ENCODE measurements around the gene RASSF1.
"Not testable (repeated sequence)": the region's sequence is repeated elsewhere in the genome, so short reads cannot be mapped to it uniquely, and the experiment has no call there.

Gene RASSF1

DNA sequence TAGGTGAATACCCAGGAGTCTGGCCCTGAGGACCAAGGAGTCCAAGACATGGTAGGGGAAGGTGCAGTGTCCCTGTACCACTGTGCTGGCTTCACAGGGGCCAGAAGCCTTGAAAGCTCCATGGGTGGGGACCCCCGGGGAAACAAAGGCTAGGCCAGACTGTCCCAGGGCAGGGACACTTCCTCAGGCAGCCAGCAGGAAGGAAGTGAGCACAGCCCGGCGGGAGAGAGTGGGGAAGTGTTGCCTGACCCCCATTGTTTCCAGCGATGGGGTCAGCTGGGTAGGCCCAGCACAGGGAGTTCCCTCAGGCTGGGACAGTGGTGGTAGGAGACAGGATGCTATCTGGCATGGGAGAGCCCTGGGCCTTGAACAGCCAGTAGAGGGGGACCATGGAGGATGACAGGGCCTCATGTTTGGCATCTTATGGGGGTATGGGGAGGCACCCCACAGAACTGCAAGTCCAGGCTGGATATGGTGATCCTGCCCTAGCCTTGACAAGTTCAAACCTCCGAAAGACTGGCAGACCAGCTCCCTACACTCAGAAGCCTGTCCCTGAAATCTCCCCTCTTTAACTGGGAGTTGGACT lies 16.9 kb downstream of the RASSF1 start:
- no peak for DNase-seq (ENCODE audit: low read depth)

DNA sequence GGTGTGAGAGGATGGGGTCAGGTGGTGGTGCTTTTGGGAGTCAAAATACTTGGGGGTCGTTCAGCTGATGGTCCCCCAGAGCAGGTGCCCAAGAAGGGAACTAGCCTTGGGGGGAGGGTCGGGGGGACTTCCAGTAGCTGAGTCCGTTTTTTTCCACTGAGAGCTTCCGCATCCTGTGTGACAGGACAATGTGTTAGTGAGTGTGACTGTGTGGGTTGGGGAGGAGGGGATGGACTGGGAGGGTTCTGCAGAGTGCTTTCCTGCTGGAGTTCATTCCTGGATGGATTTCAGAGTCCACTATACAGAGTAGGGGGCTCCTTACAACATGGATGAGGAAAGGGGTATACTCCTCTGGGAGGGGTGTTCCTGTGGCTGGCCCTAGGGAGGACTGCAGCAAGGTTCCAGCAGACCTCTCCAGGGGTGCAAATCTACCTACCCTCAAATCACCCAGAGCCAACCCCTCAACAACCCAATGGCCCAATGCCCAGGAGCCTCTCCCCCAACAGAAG lies 17.5 kb downstream of the RASSF1 start:
- DNase-seq (ENCODE audit: low read depth), result no peak

DNA sequence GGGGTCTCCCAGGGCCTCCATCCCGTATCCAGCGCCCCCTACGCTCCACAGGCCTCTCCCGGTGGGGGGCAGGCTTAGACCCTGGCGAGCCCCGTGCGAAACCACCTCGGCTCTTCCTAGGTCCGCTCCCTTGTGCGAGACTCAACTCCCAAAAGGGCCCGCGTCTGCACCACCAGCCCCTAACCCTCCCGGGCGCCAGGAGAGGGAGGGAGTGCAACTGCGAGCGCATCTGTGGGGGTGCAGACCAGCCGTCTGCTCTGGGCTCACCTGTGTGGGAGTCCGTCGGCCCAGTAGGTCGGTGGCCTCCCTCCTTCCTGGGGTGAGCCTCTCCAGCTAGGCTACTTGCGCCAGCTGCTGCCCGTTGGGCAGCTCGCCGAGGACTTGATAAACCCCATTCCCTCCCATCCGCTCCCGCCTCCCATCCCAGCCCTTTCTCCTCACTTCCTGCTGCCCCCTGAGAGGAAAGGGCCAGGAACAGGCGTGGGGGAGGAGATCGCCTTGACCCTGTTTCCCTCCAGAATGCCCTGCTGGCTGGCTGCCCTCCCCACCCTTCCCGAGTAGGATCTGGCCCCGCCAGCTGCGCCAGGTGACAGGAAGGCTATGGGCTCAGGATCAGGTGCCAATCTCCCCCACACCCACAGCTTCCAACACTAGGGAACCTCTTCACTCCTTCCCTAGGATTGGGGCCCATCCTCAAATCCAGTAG lies 18.1 kb downstream of the RASSF1 start, which contains the start of gene HYAL2:
Gene HYAL2, minus strand, starts transcription at position 360 of the 706 bp plus-strand sequence. CDS start 2,256 bp downstream, outside the sequence.
- DNase-seq (ENCODE audit: low read depth), result no peak

GRCh38 chr3:50322115-50322385 lies 18.6 kb downstream of the RASSF1 start:
- no peak for DNase-seq (ENCODE audit: low read depth)

DNA sequence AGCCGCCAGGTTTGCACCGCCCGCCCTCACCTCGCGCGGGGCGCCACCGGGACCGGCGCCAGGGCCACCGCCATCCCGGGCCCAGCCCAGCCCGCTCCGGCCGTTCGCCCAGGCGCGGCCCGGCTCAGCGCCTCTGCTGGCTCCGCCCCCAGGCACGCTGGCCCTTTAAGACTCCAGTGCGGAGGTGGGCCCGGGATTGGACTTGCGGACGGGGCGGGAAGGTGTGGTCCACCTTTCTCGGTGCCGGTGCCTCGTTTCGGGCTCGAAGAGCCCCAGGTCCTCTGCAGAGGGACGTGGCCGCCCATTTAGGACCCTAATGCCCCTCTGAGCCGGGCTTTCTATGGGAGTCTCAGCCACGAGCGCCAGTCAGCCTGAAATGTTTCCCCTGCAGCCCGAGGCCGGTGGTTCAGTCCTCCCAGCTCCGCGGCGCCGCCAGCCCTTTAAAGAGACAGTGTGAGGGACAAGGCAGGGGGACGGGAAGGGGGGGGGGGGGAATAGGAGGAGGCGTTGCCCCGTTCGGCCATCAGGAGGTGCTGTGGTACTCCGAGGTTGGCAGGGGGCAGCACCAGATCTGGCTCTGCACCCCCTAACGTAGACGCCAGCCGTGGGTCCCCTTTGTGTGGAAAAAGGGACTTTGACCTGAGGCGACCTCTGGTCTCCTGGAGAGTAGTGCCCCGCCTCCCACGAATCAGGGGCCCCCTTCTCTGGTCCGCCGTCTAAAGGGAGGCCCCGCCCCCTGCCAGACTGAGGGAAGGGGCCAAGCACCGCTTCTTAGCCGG lies 19.1 kb downstream of the RASSF1 start:
- peak; percentile 71 for DNase-seq (ENCODE audit: low read depth)

DNA sequence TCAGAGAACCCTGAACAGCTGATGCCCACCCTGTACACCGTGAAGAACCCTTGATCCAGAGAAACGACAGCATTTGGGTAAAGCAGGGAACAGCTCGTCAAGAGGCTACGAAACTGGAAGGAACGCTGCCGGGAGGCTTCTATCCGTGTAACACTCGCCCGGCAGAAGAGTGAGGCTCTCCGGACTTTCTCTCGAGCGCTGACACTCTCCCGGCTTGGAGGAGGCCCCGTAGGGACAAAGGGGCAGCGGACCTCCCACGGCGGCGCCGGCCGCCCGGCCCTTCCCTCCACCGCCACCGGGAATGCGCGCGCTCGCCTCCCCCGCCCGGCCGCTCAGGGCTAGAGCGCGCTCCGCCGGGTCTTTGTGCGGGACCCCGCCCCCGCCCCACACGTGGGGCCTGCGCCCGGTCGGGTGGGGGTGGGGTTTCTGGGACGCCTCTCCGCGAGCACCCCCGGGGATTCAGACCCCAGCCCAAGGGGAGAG lies 19.7 kb downstream of the RASSF1 start:
- DNase-seq (ENCODE audit: low read depth), result peak; percentile 30

DNA sequence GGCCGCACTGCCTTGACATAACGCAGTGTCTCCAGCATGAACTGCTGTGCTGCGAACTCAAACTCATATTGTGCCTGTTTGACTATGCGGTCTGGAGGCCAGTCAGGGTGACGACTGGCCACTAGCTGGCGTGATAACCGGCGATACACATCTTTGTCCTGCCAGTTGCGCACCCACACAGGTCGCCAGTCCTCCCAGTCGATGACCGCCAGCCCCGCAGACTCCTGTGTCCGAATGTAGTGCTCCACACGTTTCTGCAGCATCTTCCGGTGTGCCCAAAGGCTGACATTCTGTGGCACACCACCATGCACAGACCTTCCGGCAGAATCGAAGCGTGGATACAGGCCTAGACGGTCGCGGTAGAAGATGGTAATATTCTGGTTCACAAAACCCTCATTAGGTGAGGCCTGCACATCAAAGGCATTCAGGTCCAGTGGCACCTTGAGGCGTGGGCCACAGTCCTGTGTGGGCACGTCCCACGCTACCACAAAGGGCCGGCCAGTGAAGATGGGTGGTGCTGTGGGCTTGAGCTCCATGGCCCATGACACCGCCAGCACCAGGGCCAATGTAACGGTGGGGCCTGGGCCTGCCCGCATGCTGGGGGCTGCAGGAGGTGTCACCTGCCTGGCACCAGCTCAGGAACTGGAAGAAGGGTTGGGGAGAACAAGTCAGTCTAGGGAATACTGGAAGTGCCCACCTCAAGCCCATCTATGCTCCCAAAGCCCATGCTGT lies 20.6 kb downstream of the RASSF1 start:
- no peak for DNase-seq (ENCODE audit: low read depth)

DNA sequence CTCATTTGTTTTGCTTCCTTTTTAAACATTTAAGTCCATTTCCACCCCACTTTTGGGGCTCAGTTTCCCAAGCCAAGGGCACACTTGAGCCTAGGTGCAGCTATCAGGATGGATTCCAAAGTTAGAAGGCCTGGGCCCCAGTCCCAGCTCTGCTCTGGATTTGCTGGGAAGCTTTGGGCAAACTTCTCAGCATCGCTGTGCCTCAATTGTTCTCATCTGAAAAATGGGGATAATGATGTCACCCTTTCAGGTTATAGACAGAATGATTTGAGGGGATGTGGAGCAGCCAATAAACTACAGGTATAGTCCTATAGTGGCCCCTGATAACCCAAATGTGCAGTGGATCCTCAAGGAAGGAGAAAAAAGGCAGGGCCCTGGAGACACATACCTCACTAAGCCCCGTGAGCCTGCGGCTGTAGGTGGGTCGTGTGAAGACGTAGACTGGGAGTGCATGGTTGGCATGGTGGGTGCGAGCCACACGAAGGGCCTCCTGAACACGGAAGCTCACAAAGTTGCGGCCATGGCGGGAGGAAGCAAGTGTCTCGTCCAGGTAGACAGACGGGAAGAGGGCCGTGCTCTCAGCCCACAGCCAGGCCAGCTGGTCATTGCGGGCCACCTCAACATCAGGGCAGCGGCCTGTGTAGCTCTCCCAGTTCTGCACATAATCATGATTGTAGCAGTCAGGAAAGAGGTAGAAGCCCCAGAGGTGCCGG lies 21.3 kb downstream of the RASSF1 start:
- DNase-seq (ENCODE audit: low read depth), result no peak

DNA sequence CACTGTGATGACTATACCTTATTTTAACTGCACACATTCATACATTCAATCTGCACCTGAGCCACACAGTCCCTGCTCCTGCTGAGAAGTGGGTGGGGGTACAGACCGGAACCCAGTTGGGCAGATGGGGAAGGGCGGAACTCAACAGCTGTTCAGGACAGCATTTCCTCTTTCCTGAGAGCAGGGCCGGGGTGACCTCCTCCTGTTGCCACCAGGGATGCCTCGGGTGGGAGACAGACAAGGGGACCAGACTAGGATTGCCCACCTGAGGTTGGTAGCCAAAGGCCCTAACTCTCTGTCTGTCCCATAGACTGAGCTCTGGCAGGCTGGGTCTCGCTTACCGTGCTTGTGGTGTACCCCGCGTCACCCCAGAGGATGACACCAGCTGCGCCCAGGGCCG lies 22.0 kb downstream of the RASSF1 start:
- DNase-seq (ENCODE audit: low read depth), result no peak

GRCh38 chr3:50318163-50318562 lies 22.5 kb downstream of the RASSF1 start:
- DNase-seq (ENCODE audit: low read depth), result no peak

- DNase-seq (ENCODE audit: low read depth), result no peak
Measured at GRCh38 chr3:50317300-50317699, 23.3 kb downstream of the RASSF1 start.

- peak; percentile 51 for DNase-seq (ENCODE audit: low read depth)
Measured at GRCh38 chr3:50316657-50317242, 23.9 kb downstream of the RASSF1 start.

GRCh38 chr3:50314816-50315215 lies 25.8 kb downstream of the RASSF1 start:
- no peak for DNase-seq (ENCODE audit: low read depth)

GRCh38 chr3:50314342-50314741 lies 26.3 kb downstream of the RASSF1 start:
- no peak for DNase-seq (ENCODE audit: low read depth)

- not testable (repeated sequence) for DNase-seq (ENCODE audit: low read depth)
Measured at GRCh38 chr3:50312041-50312440, 28.6 kb downstream of the RASSF1 start.

- DNase-seq (ENCODE audit: low read depth), result no peak
Measured at GRCh38 chr3:50304601-50305000, 36.0 kb downstream of the RASSF1 start.

- DNase-seq (ENCODE audit: low read depth), result no peak
Measured at GRCh38 chr3:50303013-50303815, 37.4 kb downstream of the RASSF1 start, which contains the start of gene HYAL1. TSS of gene HYAL1 (minus strand) at chr3:50303574. CDS start at chr3:50302956, 618 bp downstream.

DNA sequence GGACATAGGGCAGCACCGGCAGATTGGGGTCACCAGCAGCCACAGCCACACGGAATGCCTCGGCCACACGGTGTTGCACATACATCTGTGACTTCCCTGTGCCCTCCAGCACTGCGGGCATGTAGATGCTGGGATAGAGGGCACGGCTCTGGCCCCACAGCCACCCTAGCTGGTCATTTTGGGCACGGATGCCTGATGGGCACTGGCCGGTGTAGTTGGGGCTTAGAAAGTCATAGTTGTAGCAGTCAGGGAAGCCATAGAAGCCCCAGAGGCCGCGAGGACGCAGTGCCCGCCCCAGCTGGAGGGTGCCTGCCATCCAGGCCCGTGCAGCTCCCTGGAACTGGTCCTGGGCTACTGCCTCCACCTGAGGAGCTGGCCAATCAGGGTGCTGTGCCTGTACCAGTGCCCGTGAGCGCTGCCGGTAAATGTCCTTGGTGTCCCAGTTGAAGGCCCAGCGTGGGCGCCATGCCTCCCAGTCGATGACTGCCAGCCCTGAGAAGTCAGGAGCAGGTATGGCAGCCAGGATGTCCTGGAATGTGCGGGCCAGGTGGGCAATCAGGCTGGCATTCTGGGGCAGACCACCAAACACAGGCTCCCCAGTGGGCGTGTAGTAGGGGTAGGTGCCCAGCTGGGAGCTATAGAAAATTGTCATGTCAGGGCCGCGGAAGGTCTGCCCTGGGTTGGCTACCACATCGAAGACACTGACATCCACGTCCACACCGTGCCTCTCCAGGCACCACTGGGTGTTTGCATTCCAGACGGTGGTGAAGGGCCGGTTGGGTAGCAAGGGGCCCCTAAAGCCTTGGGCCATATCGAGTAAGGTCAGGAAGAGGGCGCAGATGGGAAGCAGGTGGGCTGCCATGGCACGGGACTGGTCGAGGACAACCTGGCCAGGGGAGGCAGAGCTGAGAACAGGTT lies 38.3 kb downstream of the RASSF1 start:
- DNase-seq (ENCODE audit: low read depth), result no peak

DNA sequence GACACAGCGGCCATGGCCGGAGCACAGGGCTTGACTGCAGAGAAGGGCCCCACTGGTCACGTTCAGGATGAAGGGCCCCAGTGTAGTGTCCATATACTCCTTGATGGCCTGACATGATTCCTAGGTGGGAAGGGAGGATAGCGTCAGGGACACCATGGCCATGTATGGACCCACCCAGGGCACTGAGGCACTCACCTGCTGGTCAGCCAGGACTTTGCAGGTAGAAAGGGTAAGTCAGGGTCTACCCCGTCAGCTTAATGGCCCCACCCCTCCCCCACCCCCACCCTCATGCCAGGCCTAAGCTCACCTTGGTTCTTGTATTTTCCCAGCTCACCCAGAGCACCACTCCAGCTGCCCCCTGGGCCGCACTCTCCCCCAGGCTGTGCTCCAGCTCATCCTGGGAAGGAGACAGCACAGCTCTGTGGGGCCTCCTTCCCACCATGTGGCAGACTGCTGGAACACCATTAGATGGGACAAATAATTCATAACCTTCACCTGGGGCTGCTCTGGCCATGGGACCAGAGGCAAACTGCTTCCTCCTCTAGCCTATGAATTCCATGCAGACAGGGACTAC lies 39.9 kb downstream of the RASSF1 start:
- no peak for DNase-seq (ENCODE audit: low read depth)

Measured in T follicular helper cell (primary cell).